ENCODE measurements around the gene TCAP.
A peak's percentile ranks its signal among the peaks of the same experiment; 100 is the strongest.

The TCAP gene

DNA sequence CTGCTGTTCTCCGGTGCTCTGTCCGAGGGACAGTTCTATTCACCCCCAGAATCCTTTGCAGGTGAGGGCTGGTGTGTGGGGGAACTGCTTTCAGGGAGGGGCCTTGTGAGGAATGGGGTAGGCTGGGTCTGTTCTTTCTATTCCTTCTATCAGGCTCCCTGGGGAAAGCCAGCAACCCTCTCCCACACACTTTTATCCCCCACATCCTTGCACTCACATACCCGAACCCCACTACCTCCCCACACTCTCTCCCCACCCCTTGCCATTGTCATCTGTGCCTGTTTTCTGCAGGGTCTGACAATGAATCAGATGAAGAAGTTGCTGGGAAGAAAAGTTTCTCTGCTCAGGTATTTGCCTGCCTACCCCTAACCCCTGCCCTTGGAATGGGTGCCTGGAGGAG lies 6.4 kb upstream of the TCAP start:
- H4K20me1 ChIP-seq (ENCODE audit: insufficient read depth, low read length), result no peaks in the 10 kb centered on the region
- H3K36me3 ChIP-seq (replicated peaks; ENCODE audit: low read depth, low read length), result peaks cover 9% of the 10 kb centered on the region

DNA sequence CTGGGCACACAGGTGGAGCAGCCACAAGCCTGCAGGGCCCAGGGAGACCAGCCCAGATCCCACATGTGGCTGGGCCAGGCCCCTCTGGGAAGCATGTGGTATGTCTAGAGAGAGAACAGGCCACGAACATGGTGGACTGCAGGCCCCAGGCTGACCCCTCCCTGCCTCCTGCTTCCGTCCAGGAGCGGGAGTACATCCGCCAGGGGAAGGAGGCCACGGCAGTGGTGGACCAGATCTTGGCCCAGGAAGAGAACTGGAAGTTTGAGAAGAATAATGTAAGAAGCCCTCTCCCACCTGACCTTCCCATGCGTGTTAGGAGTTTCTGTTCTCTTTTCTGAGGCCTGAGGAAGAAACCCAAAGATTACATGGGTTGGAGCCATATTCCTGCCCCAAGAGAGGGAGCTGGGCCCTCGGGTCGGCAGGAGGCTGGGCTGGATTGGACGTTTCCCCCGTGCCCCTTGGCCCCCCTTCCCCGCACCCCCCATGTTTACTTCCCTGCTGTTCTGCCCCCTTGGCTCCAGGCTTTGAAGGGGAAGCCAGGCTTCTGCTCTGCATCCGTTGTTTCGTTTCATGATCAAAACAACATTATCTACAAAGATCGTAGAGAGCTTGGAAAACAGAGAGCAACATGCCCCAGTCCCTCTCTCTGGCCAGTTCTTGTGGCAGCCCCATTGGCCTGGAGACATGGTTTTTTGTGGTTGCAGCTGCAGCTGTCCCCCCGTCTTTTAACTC lies 5.7 kb upstream of the TCAP start:
- no peak for TF ChIP-seq EZH2phosphoT487 (IDR thresholded peaks at IDR 0.05; ENCODE audit: low read depth)
- TF ChIP-seq, protein P1, sequence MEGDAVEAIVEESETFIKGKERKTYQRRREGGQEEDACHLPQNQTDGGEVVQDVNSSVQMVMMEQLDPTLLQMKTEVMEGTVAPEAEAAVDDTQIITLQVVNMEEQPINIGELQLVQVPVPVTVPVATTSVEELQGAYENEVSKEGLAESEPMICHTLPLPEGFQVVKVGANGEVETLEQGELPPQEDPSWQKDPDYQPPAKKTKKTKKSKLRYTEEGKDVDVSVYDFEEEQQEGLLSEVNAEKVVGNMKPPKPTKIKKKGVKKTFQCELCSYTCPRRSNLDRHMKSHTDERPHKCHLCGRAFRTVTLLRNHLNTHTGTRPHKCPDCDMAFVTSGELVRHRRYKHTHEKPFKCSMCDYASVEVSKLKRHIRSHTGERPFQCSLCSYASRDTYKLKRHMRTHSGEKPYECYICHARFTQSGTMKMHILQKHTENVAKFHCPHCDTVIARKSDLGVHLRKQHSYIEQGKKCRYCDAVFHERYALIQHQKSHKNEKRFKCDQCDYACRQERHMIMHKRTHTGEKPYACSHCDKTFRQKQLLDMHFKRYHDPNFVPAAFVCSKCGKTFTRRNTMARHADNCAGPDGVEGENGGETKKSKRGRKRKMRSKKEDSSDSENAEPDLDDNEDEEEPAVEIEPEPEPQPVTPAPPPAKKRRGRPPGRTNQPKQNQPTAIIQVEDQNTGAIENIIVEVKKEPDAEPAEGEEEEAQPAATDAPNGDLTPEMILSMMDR (IDR thresholded peaks at IDR 0.05; ENCODE audit: low read depth, low read length), result no peak
- Histone ChIP-seq H3K36me3 (replicated peaks; ENCODE audit: low read depth, low read length) (peaks cover 9% of the 10 kb centered on the region), H3K4me1 (ENCODE audit: low read length) (peaks cover 27% of the 10 kb centered on the region), H3K9ac (ENCODE audit: low read length) (peak overlapping the region; percentile 39; the same call in 1 of the 2 replicates), H3K9me3 (ENCODE audit: insufficient read depth, low read length) (no peaks in the 10 kb centered on the region), H4K20me1 (ENCODE audit: insufficient read depth, low read length) (no peaks in the 10 kb centered on the region), H3K27ac (ENCODE audit: low read length) (peak overlapping the region; percentile 67), H3K27me3 (ENCODE audit: low read depth, low read length) (no peaks in the 10 kb centered on the region), H3K79me2 (ENCODE audit: low read length) (no peaks in the 10 kb centered on the region), H3K4me2 (ENCODE audit: low read length) (peak overlapping the region; percentile 67), H3K4me3 (ENCODE audit: low read length) (peak overlapping the region; percentile 43; the same call in 1 of the 2 replicates), H2AFZ (ENCODE audit: low read depth, low read length) (no peak overlapping the region)

More for the DNA sequence above, 6.4 kb upstream of the TCAP start:
- Histone ChIP-seq H3K9me3 (ENCODE audit: insufficient read depth, low read length) (no peaks in the 10 kb centered on the region), H3K79me2 (ENCODE audit: low read length) (no peaks in the 10 kb centered on the region), H3K27ac (ENCODE audit: low read length) (peak overlapping the region; percentile 67), H3K4me2 (ENCODE audit: low read length) (peak overlapping the region; percentile 67), H3K4me1 (ENCODE audit: low read length) (peaks cover 20% of the 10 kb centered on the region), H3K9ac (ENCODE audit: low read length) (peak overlapping the region; percentile 39; the same call in 1 of the 2 replicates), H2AFZ (ENCODE audit: low read depth, low read length) (no peak overlapping the region), H3K4me3 (ENCODE audit: low read length) (no peak overlapping the region), H3K27me3 (ENCODE audit: low read depth, low read length) (no peaks in the 10 kb centered on the region)
- TF ChIP-seq, protein P1 (IDR thresholded peaks at IDR 0.05; ENCODE audit: low read depth, low read length), result no peak
- TF ChIP-seq EZH2phosphoT487 (IDR thresholded peaks at IDR 0.05; ENCODE audit: low read depth), result no peak

DNA sequence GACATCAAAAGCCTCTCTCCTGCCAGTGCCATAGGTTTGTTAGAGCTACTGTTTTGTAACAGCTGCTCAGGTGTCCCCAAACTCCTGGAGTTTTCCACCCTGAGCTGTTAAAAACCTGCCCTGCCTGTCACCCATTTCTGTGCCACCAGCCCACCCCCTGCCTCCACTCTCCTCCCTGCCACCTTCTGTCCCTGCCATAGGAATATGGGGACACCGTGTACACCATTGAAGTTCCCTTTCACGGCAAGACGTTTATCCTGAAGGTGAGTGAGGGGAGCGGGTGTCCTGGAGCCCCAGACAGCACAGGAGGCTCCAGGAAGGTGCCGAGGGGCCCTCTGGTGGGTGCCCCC lies 5.2 kb upstream of the TCAP start:
- Histone ChIP-seq H3K4me3 (ENCODE audit: low read length) (0 out of 2 replicates have a peak overlapping the region, but pooled peaks have one; percentile 2), H3K79me2 (ENCODE audit: low read length) (no peaks in the 10 kb centered on the region), H3K4me1 (ENCODE audit: low read length) (peaks cover 33% of the 10 kb centered on the region), H3K27me3 (ENCODE audit: low read depth, low read length) (no peaks in the 10 kb centered on the region), H3K9me3 (ENCODE audit: insufficient read depth, low read length) (no peaks in the 10 kb centered on the region), H3K4me2 (ENCODE audit: low read length) (peak overlapping the region; percentile 67), H4K20me1 (ENCODE audit: insufficient read depth, low read length) (no peaks in the 10 kb centered on the region), H3K9ac (ENCODE audit: low read length) (no peak overlapping the region), H3K36me3 (replicated peaks; ENCODE audit: low read depth, low read length) (peaks cover 9% of the 10 kb centered on the region), H3K27ac (ENCODE audit: low read length) (peak overlapping the region; percentile 67), H2AFZ (ENCODE audit: low read depth, low read length) (no peak overlapping the region)
- TF ChIP-seq EZH2phosphoT487 (IDR thresholded peaks at IDR 0.05; ENCODE audit: low read depth), result no peak
- TF ChIP-seq, protein P1 (IDR thresholded peaks at IDR 0.05; ENCODE audit: low read depth, low read length), result no peak

DNA sequence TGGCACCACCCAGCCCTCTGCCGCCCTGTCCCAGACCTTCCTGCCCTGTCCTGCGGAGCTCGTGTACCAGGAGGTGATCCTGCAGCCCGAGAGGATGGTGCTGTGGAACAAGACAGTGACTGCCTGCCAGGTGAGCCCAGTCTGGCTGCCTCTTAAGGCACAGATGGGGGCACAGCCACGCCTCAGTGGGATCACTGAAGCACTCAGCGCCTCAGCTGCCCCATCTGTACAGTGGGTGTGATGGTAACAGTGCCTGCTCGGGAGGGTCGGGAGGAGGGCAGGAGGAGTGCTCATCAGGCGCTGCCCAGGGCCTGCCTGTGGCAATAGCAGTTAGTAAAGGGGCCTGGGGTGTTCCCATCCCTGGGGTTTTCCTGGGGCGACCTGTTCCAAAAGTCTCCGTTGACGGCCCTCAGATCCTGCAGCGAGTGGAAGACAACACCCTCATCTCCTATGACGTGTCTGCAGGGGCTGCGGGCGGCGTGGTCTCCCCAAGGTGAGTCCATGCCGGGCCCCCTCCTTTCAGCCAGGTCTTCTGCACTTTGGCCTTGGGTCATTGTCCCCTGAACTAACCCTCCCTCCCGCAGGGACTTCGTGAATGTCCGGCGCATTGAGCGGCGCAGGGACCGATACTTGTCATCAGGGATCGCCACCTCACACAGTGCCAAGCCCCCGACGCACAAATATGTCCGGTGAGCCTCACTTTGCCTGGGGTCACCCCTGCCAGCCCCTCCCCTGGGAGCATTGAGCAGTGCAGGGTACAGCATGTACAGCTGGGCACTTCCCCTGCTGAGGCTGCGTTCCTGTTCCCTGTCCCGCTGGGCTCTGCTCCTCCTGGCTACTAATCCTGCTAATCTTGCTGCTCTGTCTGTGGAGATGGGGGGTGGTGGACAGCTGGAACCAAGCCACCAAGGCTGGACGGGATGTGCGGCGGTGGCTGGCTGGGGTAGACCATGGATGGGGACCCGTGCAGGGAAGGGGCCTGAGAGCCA lies 4.5 kb upstream of the TCAP start:
- Histone ChIP-seq H3K4me3 (ENCODE audit: low read length) (no peak overlapping the region), H3K27ac (ENCODE audit: low read length) (no peak overlapping the region), H2AFZ (ENCODE audit: low read depth, low read length) (no peak overlapping the region), H3K9ac (ENCODE audit: low read length) (no peak overlapping the region), H3K36me3 (replicated peaks; ENCODE audit: low read depth, low read length) (peaks cover 9% of the 10 kb centered on the region), H3K27me3 (ENCODE audit: low read depth, low read length) (no peaks in the 10 kb centered on the region), H3K4me2 (ENCODE audit: low read length) (no peak overlapping the region), H4K20me1 (ENCODE audit: insufficient read depth, low read length) (no peaks in the 10 kb centered on the region), H3K4me1 (ENCODE audit: low read length) (peaks cover 40% of the 10 kb centered on the region), H3K79me2 (ENCODE audit: low read length) (no peaks in the 10 kb centered on the region), H3K9me3 (ENCODE audit: insufficient read depth, low read length) (no peaks in the 10 kb centered on the region)
- TF ChIP-seq, protein P1 (IDR thresholded peaks at IDR 0.05; ENCODE audit: low read depth, low read length), result no peak
- no peak for TF ChIP-seq EZH2phosphoT487 (IDR thresholded peaks at IDR 0.05; ENCODE audit: low read depth)

All from OCI-LY3 (cell line).